ENCODE measurements around the gene KEL. TPM values are rescaled to one million over a fixed set of nuclear protein-coding genes. Genes with fewer than 3 reads are reported as not detected.

Gene KEL
- total RNA-seq, 1 experiment from 2014 or later = 0.91 TPM

DNA sequence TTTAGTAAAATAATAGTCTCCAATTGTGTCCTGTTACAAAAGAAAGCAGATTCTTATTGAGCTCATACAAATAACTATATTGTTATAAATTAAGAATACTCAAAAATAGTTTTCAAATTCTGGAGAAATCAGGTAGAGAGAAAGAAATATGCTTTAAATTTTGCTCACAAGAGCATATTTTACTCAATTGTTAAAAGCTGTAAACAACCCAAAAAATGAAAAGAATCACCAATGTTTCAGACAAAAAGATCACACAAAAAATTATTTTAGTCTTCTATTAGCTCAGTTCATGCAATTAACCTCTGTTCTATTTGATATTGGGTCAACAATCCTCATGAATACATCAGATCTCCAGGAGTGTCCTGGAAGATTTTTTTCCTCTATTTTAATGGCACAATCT, 58.0 kb downstream of the KEL start:
- intact Hi-C loops (cut with micrococcal nuclease) = no loop called here
- Histone ChIP-seq H3K9me3 (ENCODE audit: control insufficient read depth in 1 of 2, insufficient read depth in 1 of 2, low read depth in 1 of 2, low read length in 2 of 2) (no peaks in the 10 kb centered on the region), H3K4me1 (ENCODE audit: control insufficient read depth in 1 of 2, insufficient read depth in 2 of 2, low read length in 2 of 2) (no peaks in the 10 kb centered on the region), H3K9me2 (ENCODE audit: insufficient read depth) (no peaks in the 10 kb centered on the region), H3K9ac (ENCODE audit: low read length) (no peak overlapping the region), H2AFZ (ENCODE audit: low read depth, low read length, poor library complexity, severe bottlenecking) (no peak overlapping the region), H3K79me2 (ENCODE audit: insufficient read depth, low read length) (no peaks in the 10 kb centered on the region), H3K27ac (ENCODE audit: low read depth, low read length) (no peak overlapping the region), H3K4me2 (ENCODE audit: low read length) (no peak overlapping the region), H3K4me3 (replicated peaks in 1 of 2; ENCODE audit: low read depth in 1 of 2, low read length in 2 of 2) (no peak overlapping the region), H3K36me3 (ENCODE audit: control insufficient read depth in 1 of 2, insufficient read depth in 2 of 2, low read length in 2 of 2) (no peaks in the 10 kb centered on the region), H3K27me3 (ENCODE audit: insufficient read depth, low read length) (peaks cover 14% of the 10 kb centered on the region), H4K20me1 (ENCODE audit: insufficient read depth) (no peaks in the 10 kb centered on the region)
- CTCF ChIA-PET = interaction anchor here (1.2 kb wide), 1 partner anchor 57 kb away, joined by 4 read pairs; no protein-coding TSS in a partner anchor
- TF ChIP-seq POLR2A (IDR thresholded peaks at IDR 0.05; ENCODE audit: borderline replicate concordance, extremely low read depth, insufficient read depth, insufficient read length) = no peak
- TF ChIP-seq EZH2phosphoT487 (IDR thresholded peaks at IDR 0.05; ENCODE audit: borderline replicate concordance) = no peak
- TF ChIP-seq ELF1 (IDR thresholded peaks at IDR 0.05; ENCODE audit: borderline replicate concordance, low read depth) = no peak
- TF ChIP-seq SP1 (IDR thresholded peaks at IDR 0.05; ENCODE audit: low read depth) = no peak
- no peak for TF ChIP-seq CEBPB (IDR thresholded peaks at IDR 0.05; ENCODE audit: low read depth)
- TF ChIP-seq FOSL1 (IDR thresholded peaks at IDR 0.05; ENCODE audit: low read depth) = no peak
- TF ChIP-seq ZFX (IDR thresholded peaks at IDR 0.05) = no peak
- TF ChIP-seq, protein P1, sequence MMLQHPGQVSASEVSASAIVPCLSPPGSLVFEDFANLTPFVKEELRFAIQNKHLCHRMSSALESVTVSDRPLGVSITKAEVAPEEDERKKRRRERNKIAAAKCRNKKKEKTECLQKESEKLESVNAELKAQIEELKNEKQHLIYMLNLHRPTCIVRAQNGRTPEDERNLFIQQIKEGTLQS (IDR thresholded peaks at IDR 0.05) = no peak
- TF ChIP-seq EZH2 (IDR thresholded peaks at IDR 0.05) = no peak
- RAD21 ChIA-PET (ENCODE audit: low non-redundant PET in 1 of 2, low total read pairs in 2 of 2, uncharacterized antibody in 2 of 2, unreplicated experiment in 2 of 2) = no interaction called here
- no TSS peak for BruUV-seq (replicated peaks)
- ATAC-seq (no peak), DNase-seq (ENCODE audit: low read depth, low spot score) (no peak)
- POLR2A ChIA-PET = no interaction called here

DNA sequence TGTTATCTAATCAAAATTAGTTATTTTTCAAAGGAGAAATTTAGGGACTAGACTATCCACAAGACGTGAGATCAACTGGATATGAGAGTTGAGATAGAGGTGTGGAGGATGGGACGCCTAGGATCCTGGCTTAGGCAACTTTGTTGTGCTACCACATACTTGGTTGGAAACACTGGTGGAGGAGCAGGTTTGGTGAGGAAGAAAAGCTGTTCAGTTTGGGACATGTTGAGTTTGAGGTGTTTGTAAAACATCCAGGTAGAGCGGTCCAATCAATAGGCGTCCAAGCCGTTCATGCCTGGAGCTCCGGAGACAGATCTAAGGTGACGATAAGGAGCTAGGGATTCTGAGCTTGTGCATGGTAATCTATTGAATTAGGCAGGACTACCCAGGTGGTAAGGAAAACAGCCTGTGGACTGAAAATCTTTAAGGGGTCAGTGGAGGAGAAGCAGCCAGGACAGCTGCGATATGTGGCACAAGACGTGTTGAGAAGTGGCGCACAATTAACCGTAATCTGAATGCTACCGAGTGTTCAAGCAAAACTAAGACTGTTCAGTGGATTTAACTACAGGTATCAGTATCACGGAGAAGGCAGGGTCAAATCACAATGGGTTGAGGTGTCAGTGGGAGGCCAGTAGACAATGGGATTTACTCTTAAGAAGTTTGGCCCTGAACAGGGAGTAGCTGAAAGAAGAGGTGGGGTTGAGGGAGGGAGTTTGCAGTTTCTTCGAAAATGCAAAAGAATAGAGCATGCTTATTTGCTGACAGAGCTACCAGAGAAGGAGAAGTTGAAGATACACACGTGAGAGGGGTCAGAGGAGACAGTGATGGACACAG, 60.5 kb downstream of the KEL start:
- Histone ChIP-seq H3K9ac (ENCODE audit: low read length) (no peak overlapping the region), H3K27me3 (ENCODE audit: insufficient read depth, low read length) (peaks cover 23% of the 10 kb centered on the region), H3K79me2 (ENCODE audit: insufficient read depth, low read length) (no peaks in the 10 kb centered on the region), H3K4me3 (replicated peaks in 1 of 2; ENCODE audit: low read depth in 1 of 2, low read length in 2 of 2) (no peak overlapping the region), H3K4me1 (ENCODE audit: control insufficient read depth in 1 of 2, insufficient read depth in 2 of 2, low read length in 2 of 2) (no peaks in the 10 kb centered on the region), H3K27ac (ENCODE audit: low read depth, low read length) (no peak overlapping the region), H3K9me2 (ENCODE audit: insufficient read depth) (no peaks in the 10 kb centered on the region), H4K20me1 (ENCODE audit: insufficient read depth) (no peaks in the 10 kb centered on the region), H3K36me3 (ENCODE audit: control insufficient read depth in 1 of 2, insufficient read depth in 2 of 2, low read length in 2 of 2) (no peaks in the 10 kb centered on the region), H2AFZ (ENCODE audit: low read depth, low read length, poor library complexity, severe bottlenecking) (no peak overlapping the region), H3K4me2 (ENCODE audit: low read length) (no peak overlapping the region), H3K9me3 (ENCODE audit: control insufficient read depth in 1 of 2, insufficient read depth in 1 of 2, low read depth in 1 of 2, low read length in 2 of 2) (no peaks in the 10 kb centered on the region)
- DNase-seq (ENCODE audit: low read depth, low spot score) (no peak), ATAC-seq (no peak)
- RAD21 ChIA-PET (ENCODE audit: low non-redundant PET in 1 of 2, low total read pairs in 2 of 2, uncharacterized antibody in 2 of 2, unreplicated experiment in 2 of 2) = no interaction called here
- POLR2A ChIA-PET = no interaction called here
- intact Hi-C loops (cut with micrococcal nuclease) = no loop called here
- no TSS peak for BruUV-seq (replicated peaks)
- CTCF ChIA-PET = no interaction called here
- TF ChIP-seq EGR1 (IDR thresholded peaks at IDR 0.05; ENCODE audit: low read depth) (no peak), EZH2phosphoT487 (IDR thresholded peaks at IDR 0.05; ENCODE audit: borderline replicate concordance) (no peak), YY1 (IDR thresholded peaks at IDR 0.05; ENCODE audit: extremely low read depth, insufficient replicate concordance, low read depth, low read length) (no peak), SIN3A (IDR thresholded peaks at IDR 0.05; ENCODE audit: low read depth) (no peak), ZNF274 (IDR thresholded peaks at IDR 0.05; ENCODE audit: low read depth, low read length) (no peak)
- TF ChIP-seq, protein P2, sequence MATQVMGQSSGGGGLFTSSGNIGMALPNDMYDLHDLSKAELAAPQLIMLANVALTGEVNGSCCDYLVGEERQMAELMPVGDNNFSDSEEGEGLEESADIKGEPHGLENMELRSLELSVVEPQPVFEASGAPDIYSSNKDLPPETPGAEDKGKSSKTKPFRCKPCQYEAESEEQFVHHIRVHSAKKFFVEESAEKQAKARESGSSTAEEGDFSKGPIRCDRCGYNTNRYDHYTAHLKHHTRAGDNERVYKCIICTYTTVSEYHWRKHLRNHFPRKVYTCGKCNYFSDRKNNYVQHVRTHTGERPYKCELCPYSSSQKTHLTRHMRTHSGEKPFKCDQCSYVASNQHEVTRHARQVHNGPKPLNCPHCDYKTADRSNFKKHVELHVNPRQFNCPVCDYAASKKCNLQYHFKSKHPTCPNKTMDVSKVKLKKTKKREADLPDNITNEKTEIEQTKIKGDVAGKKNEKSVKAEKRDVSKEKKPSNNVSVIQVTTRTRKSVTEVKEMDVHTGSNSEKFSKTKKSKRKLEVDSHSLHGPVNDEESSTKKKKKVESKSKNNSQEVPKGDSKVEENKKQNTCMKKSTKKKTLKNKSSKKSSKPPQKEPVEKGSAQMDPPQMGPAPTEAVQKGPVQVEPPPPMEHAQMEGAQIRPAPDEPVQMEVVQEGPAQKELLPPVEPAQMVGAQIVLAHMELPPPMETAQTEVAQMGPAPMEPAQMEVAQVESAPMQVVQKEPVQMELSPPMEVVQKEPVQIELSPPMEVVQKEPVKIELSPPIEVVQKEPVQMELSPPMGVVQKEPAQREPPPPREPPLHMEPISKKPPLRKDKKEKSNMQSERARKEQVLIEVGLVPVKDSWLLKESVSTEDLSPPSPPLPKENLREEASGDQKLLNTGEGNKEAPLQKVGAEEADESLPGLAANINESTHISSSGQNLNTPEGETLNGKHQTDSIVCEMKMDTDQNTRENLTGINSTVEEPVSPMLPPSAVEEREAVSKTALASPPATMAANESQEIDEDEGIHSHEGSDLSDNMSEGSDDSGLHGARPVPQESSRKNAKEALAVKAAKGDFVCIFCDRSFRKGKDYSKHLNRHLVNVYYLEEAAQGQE (IDR thresholded peaks at IDR 0.05; ENCODE audit: low read depth) = no peak
- TF ChIP-seq, protein P1 (IDR thresholded peaks at IDR 0.05) = no peak

Measured in HCT116 (cell line).